Right lobe of liver (tissue), 6 donors: ENCODE data around the gene FAM3B. TPM values are rescaled to one million over a fixed set of nuclear protein-coding genes. Genes with fewer than 3 reads are reported as not detected.

Experiments used
- ATAC-seq, 4 donors: fragments of 200-7000 bp; cut with Tn5 transposase; one replicate each; pipeline ENCODE4 v1.9.1; 2020; ENCODE audit warnings: mild to moderate bottlenecking in 4 of 4, moderate library complexity in 4 of 4
- DNase-seq, 3 donors: peaks; one replicate each; pipeline ENCODE4 v3.0.0-alpha.2; 2020
- H3K27ac ChIP-seq, 3 donors: fragments of 200-600 bp; one replicate each; pipeline ENCODE4 v1.8.0; 2022
- H3K27me3 ChIP-seq, 2 donors: fragments of 200-600 bp; one replicate each; pipeline ENCODE4 v1.8.0; 2022
- H3K36me3 ChIP-seq, 4 donors: fragments of 200-600 bp; sonication (generic) in 1 of 4; one replicate each; pipeline versions ENCODE4 v1.5.1 to v1.8.0; 2017 to 2022; ENCODE audit warnings: control low read depth in 1 of 4
- H3K4me1 ChIP-seq, 4 donors: fragments of 200-600 bp; sonication (generic) in 1 of 4; one replicate each; pipeline versions ENCODE4 v1.5.1 to v1.8.0; 2017 to 2022; ENCODE audit warnings: control low read depth in 1 of 4
- H3K4me3 ChIP-seq, 3 donors: fragments of 200-600 bp; one replicate each; pipeline ENCODE4 v1.8.0; 2022
- H3K9me3 ChIP-seq, 4 donors: fragments of 200-600 bp; sonication (generic) in 1 of 4; one replicate each; pipeline versions ENCODE4 v1.5.1 to v1.8.0; 2017 to 2022; ENCODE audit warnings: control low read depth in 1 of 4
- POLR2A ChIP-seq: fragments of 450-650 bp; IDR thresholded peaks from one replicate; pipeline ENCODE4 v1.6.1; 2017; ENCODE audit warnings: antibody characterized with exemption, mild to moderate bottlenecking
- WGBS: methylation state at CpG from one replicate; pipeline ENCODE4 v1.1.6; 2018; ENCODE audit warnings: low coverage, low lambda C conversion rate; ENCODE audit not compliant: insufficient coverage; ENCODE audit errors: missing lambda C conversion rate; 5-methylcytosine and 5-hydroxymethylcytosine counted together
- intact Hi-C, 2 donors: fragments of 100-400 bp; cut with DNase I; formaldehyde crosslinking; loops; one replicate each; pipeline versions ENCODE4 v1.11.2 to v1.14.1; 2022
- total RNA-seq, 6 experiments: library from RNA; depleted of rRNA in 2 of 6; stranded (reverse); fragments of >200 nt in 2 of 6; fragmentation: NEBNext Ultra II Directional in 3 of 6; extraction: Animal tissue kit (Norgen Biotek cat#: 25700) in 3 of 6; gene quantifications; one replicate each; pipeline versions ENCODE4 v1.1.0 to v1.2.4, GENCODE V29; 2016 to 2023
- TF ChIP-seq, protein P1 (sequence below), 4 donors: fragments of 200-600 bp in 3 of 4; fragments of 450-650 bp in 1 of 4; IDR thresholded peaks; one replicate each; pipeline versions ENCODE4 v1.5.1 to v1.8.0; 2016 to 2022; ENCODE audit warnings: antibody characterized with exemption in 4 of 4, mild to moderate bottlenecking in 2 of 4
- donor health status: DM: no; HTN: yes; CAD: no.
- donor health status: DM: no; HTN: no; CAD: no.
- donor health status: DM: no; HTN: no; CAD: no.
- donor health status: DM: no; HTN: yes; CAD: no.
- donor health status: DM: no; HTN: yes; CAD: no.

FAM3B gene
- total RNA-seq, 6 experiments from 2014 or later = 0.49 to 0.95 (median 0.76) TPM; not detected in 2

- intact Hi-C loops = no loop called here
- H3K27me3 ChIP-seq = no peaks in the 10 kb centered on the region
- H3K4me3 ChIP-seq = no peak overlapping the region
- WGBS = 33% methylated on average over 4 of the region's 4 CpGs
- DNase-seq (no peak), ATAC-seq (no peak)
- no peak for TF ChIP-seq POLR2A
- TF ChIP-seq, protein P1, sequence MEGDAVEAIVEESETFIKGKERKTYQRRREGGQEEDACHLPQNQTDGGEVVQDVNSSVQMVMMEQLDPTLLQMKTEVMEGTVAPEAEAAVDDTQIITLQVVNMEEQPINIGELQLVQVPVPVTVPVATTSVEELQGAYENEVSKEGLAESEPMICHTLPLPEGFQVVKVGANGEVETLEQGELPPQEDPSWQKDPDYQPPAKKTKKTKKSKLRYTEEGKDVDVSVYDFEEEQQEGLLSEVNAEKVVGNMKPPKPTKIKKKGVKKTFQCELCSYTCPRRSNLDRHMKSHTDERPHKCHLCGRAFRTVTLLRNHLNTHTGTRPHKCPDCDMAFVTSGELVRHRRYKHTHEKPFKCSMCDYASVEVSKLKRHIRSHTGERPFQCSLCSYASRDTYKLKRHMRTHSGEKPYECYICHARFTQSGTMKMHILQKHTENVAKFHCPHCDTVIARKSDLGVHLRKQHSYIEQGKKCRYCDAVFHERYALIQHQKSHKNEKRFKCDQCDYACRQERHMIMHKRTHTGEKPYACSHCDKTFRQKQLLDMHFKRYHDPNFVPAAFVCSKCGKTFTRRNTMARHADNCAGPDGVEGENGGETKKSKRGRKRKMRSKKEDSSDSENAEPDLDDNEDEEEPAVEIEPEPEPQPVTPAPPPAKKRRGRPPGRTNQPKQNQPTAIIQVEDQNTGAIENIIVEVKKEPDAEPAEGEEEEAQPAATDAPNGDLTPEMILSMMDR (IDR thresholded peaks at IDR 0.05) = no peak
- H3K36me3 ChIP-seq = no peaks in the 10 kb centered on the region
- no peaks in the 10 kb centered on the region for H3K4me1 ChIP-seq
- H3K27ac ChIP-seq = no peak overlapping the region
- H3K9me3 ChIP-seq = no peaks in the 10 kb centered on the region
These were observed 52.1 kb downstream of the FAM3B start for GRCh38 chr21:41368735-41369104.

- Histone ChIP-seq H3K36me3 (no peaks in the 10 kb centered on the region), H3K27ac (no peak overlapping the region), H3K27me3 (no peaks in the 10 kb centered on the region), H3K4me3 (peak overlapping the region; percentile 14 to 32 (median 31)), H3K9me3 (no peaks in the 10 kb centered on the region), H3K4me1 (no peaks in the 10 kb centered on the region)
- intact Hi-C loops = no loop called here
- 30% methylated on average over 2 of the region's 29 CpGs for WGBS
- ATAC-seq (peak; percentile 12 to 42 (median 18)), DNase-seq (peak in 1 of 3 donors; percentile 54)
- TF ChIP-seq, protein P1 (IDR thresholded peaks at IDR 0.05) = no peak
- no peak for TF ChIP-seq POLR2A
These were observed 52.7 kb downstream of the FAM3B start for GRCh38 chr21:41369105-41369919.

GRCh38 chr21:41369920-41370839 lies 53.6 kb downstream of the FAM3B start:
- Histone ChIP-seq H3K27me3 (no peaks in the 10 kb centered on the region), H3K4me3 (peak overlapping the region; percentile 14 to 32 (median 31)), H3K4me1 (no peaks in the 10 kb centered on the region), H3K27ac (no peak overlapping the region), H3K9me3 (no peaks in the 10 kb centered on the region), H3K36me3 (no peaks in the 10 kb centered on the region)
- 62% methylated on average over 26 of the region's 30 CpGs for WGBS
- peak in 1 of 3 donors; percentile 54 for DNase-seq
- TF ChIP-seq POLR2A = no peak
- TF ChIP-seq, protein P1 (IDR thresholded peaks at IDR 0.05) = no peak
- intact Hi-C loops = no loop called here
- ATAC-seq = no peak

- no peaks in the 10 kb centered on the region for H3K4me1 ChIP-seq
- 73% methylated on average over 9 of the region's 12 CpGs for WGBS
- H3K4me3 ChIP-seq = no peak overlapping the region
- DNase-seq (no peak), ATAC-seq (no peak)
- TF ChIP-seq, protein P1 (IDR thresholded peaks at IDR 0.05) = no peak
- no peak for TF ChIP-seq POLR2A
- no peaks in the 10 kb centered on the region for H3K9me3 ChIP-seq
- intact Hi-C loops = no loop called here
- H3K27me3 ChIP-seq = no peaks in the 10 kb centered on the region
- no peak overlapping the region for H3K27ac ChIP-seq
- H3K36me3 ChIP-seq = no peaks in the 10 kb centered on the region
These were observed 54.5 kb downstream of the FAM3B start for GRCh38 chr21:41370840-41371684.
